ENCODE results near the gene BCL2.

The BCL2 gene

DNA sequence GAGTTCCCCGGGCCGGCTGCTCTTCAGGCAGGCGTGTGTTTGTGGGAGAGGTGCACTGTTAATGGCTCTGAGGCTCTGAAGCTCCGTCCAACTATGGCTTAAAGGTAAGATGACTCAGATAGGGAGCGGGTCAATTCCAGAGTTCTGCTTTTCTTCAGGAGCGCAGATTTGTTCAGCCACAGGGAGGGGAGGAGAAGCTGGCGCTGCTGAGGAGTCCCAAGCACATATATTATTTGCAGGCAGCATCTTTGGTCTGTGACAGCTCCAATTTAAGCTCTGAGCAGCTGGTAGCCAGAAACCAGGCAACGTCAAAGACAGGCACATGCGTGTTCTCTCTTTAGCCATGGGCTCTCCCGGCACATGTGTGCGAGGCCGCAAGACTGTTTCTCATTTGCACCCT, 229.2 kb downstream of the BCL2 start:
- Histone ChIP-seq H3K27ac (no peak overlapping the region), H3K4me1 (ENCODE audit: low read depth, poor library complexity, severe bottlenecking) (no peaks in the 10 kb centered on the region), H3K79me2 (ENCODE audit: insufficient read depth, low read depth) (no peaks in the 10 kb centered on the region), H3K36me3 (ENCODE audit: insufficient read depth) (no peaks in the 10 kb centered on the region), H2AFZ (ENCODE audit: low read depth) (no peak overlapping the region), H3K27me3 (ENCODE audit: insufficient read depth, low read depth) (no peaks in the 10 kb centered on the region), H3K4me3 (IDR thresholded peaks at IDR 0.05; ENCODE audit: insufficient read depth, low read depth, low read length) (no peak overlapping the region), H4K20me1 (ENCODE audit: insufficient read depth) (no peaks in the 10 kb centered on the region), H3K4me2 (no peak overlapping the region), H3K9ac (no peak overlapping the region)
- TF ChIP-seq, protein P1, sequence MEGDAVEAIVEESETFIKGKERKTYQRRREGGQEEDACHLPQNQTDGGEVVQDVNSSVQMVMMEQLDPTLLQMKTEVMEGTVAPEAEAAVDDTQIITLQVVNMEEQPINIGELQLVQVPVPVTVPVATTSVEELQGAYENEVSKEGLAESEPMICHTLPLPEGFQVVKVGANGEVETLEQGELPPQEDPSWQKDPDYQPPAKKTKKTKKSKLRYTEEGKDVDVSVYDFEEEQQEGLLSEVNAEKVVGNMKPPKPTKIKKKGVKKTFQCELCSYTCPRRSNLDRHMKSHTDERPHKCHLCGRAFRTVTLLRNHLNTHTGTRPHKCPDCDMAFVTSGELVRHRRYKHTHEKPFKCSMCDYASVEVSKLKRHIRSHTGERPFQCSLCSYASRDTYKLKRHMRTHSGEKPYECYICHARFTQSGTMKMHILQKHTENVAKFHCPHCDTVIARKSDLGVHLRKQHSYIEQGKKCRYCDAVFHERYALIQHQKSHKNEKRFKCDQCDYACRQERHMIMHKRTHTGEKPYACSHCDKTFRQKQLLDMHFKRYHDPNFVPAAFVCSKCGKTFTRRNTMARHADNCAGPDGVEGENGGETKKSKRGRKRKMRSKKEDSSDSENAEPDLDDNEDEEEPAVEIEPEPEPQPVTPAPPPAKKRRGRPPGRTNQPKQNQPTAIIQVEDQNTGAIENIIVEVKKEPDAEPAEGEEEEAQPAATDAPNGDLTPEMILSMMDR (conservative IDR thresholded peaks at IDR 0.05; ENCODE audit: low read depth, low read length) = no peak

DNA sequence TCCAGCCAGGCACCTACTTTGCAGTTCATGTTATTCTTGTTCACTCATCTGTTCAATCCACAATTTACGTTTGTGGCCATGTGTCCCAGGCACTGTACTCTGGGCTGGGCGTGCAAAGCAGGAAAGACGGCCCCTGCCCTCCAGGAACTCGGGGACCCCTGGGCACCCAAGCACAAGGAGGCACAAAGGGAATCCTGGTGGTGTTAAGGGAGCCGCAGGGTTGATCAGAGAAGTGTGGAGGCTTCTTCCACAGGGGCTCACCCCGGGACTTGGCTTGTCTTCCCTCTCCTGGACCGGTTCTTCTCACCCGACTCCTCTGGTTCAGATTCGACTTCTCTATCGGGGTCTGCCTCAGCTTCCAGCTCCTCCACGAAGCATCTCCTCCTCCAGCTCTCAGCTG, 230.5 kb downstream of the BCL2 start:
- TF ChIP-seq, protein P1 (conservative IDR thresholded peaks at IDR 0.05; ENCODE audit: low read depth, low read length) = no peak

DNA sequence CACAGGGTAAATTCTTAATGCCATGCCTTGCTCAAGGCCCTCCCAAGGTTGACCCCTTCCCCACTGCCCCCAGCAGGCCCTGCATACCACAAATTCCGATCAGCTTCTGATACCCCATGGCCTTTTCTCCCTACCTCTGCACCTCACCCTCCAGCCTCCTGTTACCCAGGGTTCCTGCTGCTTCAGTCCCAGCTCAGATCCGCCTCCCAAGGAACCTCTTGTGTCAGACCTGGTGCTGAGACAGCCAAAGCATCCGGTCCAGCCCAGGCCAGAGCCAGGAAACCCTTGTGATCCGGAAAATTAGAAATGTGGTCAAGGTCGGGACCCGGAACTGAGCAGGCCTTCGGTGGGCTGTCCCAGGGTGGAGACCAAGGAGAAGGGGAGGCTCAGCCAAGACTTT, 231.3 kb downstream of the BCL2 start:
- H3K4me1 ChIP-seq (ENCODE audit: low read depth, poor library complexity, severe bottlenecking) = no peaks in the 10 kb centered on the region
- TF ChIP-seq, protein P1 (conservative IDR thresholded peaks at IDR 0.05; ENCODE audit: low read depth, low read length) = no peak
- H3K79me2 ChIP-seq (ENCODE audit: insufficient read depth, low read depth) = no peaks in the 10 kb centered on the region
- no peaks in the 10 kb centered on the region for H3K36me3 ChIP-seq (ENCODE audit: insufficient read depth)
- H3K4me2 ChIP-seq = no peak overlapping the region
- H3K27ac ChIP-seq = no peak overlapping the region
- no peak overlapping the region for H3K4me3 ChIP-seq (IDR thresholded peaks at IDR 0.05; ENCODE audit: insufficient read depth, low read depth, low read length)
- no peaks in the 10 kb centered on the region for H3K27me3 ChIP-seq (ENCODE audit: insufficient read depth, low read depth)
- H3K9ac ChIP-seq = no peak overlapping the region
- no peaks in the 10 kb centered on the region for H4K20me1 ChIP-seq (ENCODE audit: insufficient read depth)
- H2AFZ ChIP-seq (ENCODE audit: low read depth) = no peak overlapping the region

More for the DNA sequence above, 230.5 kb downstream of the BCL2 start:
- no peak overlapping the region for H3K4me2 ChIP-seq
- H4K20me1 ChIP-seq (ENCODE audit: insufficient read depth) = no peaks in the 10 kb centered on the region
- no peak overlapping the region for H3K9ac ChIP-seq
- no peaks in the 10 kb centered on the region for H3K27me3 ChIP-seq (ENCODE audit: insufficient read depth, low read depth)
- H3K36me3 ChIP-seq (ENCODE audit: insufficient read depth) = no peaks in the 10 kb centered on the region
- no peaks in the 10 kb centered on the region for H3K79me2 ChIP-seq (ENCODE audit: insufficient read depth, low read depth)
- H3K27ac ChIP-seq = no peak overlapping the region
- H2AFZ ChIP-seq (ENCODE audit: low read depth) = no peak overlapping the region
- H3K4me1 ChIP-seq (ENCODE audit: low read depth, poor library complexity, severe bottlenecking) = no peaks in the 10 kb centered on the region
- no peak overlapping the region for H3K4me3 ChIP-seq (IDR thresholded peaks at IDR 0.05; ENCODE audit: insufficient read depth, low read depth, low read length)

DNA sequence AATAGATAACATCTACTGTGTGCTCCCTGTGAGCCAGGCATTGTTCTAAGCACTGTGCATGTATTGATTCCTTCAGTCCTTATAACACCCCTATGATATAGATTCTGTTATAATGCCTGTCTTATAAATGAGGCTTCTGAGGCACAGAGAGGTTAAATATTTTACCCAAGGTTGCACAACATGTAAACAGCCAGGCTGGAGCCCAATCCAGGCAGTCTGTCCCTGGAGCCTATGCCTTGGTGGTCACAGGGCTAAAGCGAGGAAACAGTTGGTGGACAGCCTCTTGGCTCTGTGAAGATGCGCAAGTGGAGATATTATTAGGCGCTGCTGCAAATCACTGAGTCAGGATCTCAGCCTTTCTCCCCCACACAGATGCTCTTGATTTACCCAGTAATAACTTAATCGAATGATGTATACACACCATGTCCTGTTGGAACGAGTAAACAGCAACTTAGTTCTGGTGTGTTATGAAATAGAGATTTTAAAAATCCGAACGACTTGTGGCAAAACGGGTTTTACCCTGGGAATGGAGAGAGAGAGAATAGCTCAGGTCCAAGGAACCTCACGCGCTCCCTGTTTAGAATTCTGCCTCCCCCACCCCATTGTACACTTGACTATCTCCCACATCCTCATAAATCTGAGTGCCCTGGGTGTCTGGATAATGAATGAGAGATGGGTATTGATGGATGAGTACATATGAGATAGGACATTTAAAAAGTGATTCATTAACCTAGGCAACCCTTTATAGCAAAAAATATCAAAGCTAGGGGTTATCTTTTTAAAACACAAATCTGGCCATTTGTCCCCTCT, 231.9 kb downstream of the BCL2 start:
- Histone ChIP-seq H4K20me1 (ENCODE audit: insufficient read depth) (no peaks in the 10 kb centered on the region), H3K36me3 (ENCODE audit: insufficient read depth) (no peaks in the 10 kb centered on the region), H3K27me3 (ENCODE audit: insufficient read depth, low read depth) (no peaks in the 10 kb centered on the region), H2AFZ (ENCODE audit: low read depth) (no peak overlapping the region), H3K27ac (no peak overlapping the region), H3K4me2 (no peak overlapping the region), H3K4me3 (IDR thresholded peaks at IDR 0.05; ENCODE audit: insufficient read depth, low read depth, low read length) (no peak overlapping the region), H3K4me1 (ENCODE audit: low read depth, poor library complexity, severe bottlenecking) (no peaks in the 10 kb centered on the region), H3K79me2 (ENCODE audit: insufficient read depth, low read depth) (no peaks in the 10 kb centered on the region), H3K9ac (no peak overlapping the region)
- TF ChIP-seq, protein P1 (conservative IDR thresholded peaks at IDR 0.05; ENCODE audit: low read depth, low read length) = no peak

Data from KMS-11 (cell line).